ENCODE data around the gene ZNF385C.

Gene ZNF385C

GRCh38 chr17:42113293-42114069, 15.2 kb upstream of the ZNF385C start:
- ChIA-PET POLR2A (ENCODE audit: low non-redundant PET) (interaction anchor here (1.0 kb wide), 1 partner anchor 147 kb away, joined by 5 read pairs; no protein-coding TSS in a partner anchor), CTCF (interaction anchor here (0.6 to 1.3 kb wide), 5 partner anchors 48 to 93 kb away, joined by 3 to 5 read pairs (median 4); partner anchors contain the start of gene NKIRAS2)

GRCh38 chr17:42112552-42113176, 14.4 kb upstream of the ZNF385C start, which contains the start of gene DHX58:
Gene DHX58 (minus strand): TSS chr17:42112714. CDS start chr17:42111892, 822 bp downstream.
- DNase-seq (ENCODE audit: low spot score) = peak; percentile 88
- TF ChIP-seq, protein P1, sequence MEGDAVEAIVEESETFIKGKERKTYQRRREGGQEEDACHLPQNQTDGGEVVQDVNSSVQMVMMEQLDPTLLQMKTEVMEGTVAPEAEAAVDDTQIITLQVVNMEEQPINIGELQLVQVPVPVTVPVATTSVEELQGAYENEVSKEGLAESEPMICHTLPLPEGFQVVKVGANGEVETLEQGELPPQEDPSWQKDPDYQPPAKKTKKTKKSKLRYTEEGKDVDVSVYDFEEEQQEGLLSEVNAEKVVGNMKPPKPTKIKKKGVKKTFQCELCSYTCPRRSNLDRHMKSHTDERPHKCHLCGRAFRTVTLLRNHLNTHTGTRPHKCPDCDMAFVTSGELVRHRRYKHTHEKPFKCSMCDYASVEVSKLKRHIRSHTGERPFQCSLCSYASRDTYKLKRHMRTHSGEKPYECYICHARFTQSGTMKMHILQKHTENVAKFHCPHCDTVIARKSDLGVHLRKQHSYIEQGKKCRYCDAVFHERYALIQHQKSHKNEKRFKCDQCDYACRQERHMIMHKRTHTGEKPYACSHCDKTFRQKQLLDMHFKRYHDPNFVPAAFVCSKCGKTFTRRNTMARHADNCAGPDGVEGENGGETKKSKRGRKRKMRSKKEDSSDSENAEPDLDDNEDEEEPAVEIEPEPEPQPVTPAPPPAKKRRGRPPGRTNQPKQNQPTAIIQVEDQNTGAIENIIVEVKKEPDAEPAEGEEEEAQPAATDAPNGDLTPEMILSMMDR (conservative IDR thresholded peaks at IDR 0.05; ENCODE audit: low read depth) = no peak
- CTCF ChIA-PET = interaction anchor here (0.6 to 1.4 kb wide), 6 partner anchors 12 to 93 kb away, joined by 3 to 5 read pairs (median 4); partner anchors contain the start of gene NKIRAS2
- POLR2A ChIA-PET (ENCODE audit: low non-redundant PET) = interaction anchor here (0.7 to 1.2 kb wide), 2 partner anchors 48 to 136 kb away, joined by 3 to 4 read pairs; no protein-coding TSS in a partner anchor
- peak within 1 kb of the TSS; percentile 90 for H3K27ac ChIP-seq

More at GRCh38 chr17:42113293-42114069, 15.2 kb upstream of the ZNF385C start:
- TF ChIP-seq, protein P1 (conservative IDR thresholded peaks at IDR 0.05; ENCODE audit: low read depth) = no peak
- no peak for DNase-seq (ENCODE audit: low spot score)
- peak overlapping the region; percentile 90 for H3K27ac ChIP-seq

- H3K27ac ChIP-seq = peak overlapping the region; percentile 90
- CTCF ChIA-PET = interaction anchor here (0.6 to 1.4 kb wide), 6 partner anchors 11 to 213 kb away, joined by 3 to 5 read pairs (median 3); no protein-coding TSS in a partner anchor
- TF ChIP-seq, protein P1 (conservative IDR thresholded peaks at IDR 0.05; ENCODE audit: low read depth) = no peak
- peak; percentile 42 for DNase-seq (ENCODE audit: low spot score)
- POLR2A ChIA-PET (ENCODE audit: low non-redundant PET) = interaction anchor here (0.7 to 1.2 kb wide), 3 partner anchors 8 to 136 kb away, joined by 3 to 9 read pairs (median 4); no protein-coding TSS in a partner anchor
Observed at GRCh38 chr17:42111871-42112551, 13.7 kb upstream of the ZNF385C start.

GRCh38 chr17:42111265-42111636, 13.0 kb upstream of the ZNF385C start:
- DNase-seq (ENCODE audit: low spot score) = no peak
- peak overlapping the region; percentile 90 for H3K27ac ChIP-seq
- POLR2A ChIA-PET (ENCODE audit: low non-redundant PET) = interaction anchor here (0.6 to 1.2 kb wide), 2 partner anchors 9 to 97 kb away, joined by 4 to 9 read pairs; no protein-coding TSS in a partner anchor
- TF ChIP-seq, protein P1 (conservative IDR thresholded peaks at IDR 0.05; ENCODE audit: low read depth) = no peak
- CTCF ChIA-PET = interaction anchor here (0.6 to 1.4 kb wide), 5 partner anchors 10 to 214 kb away, joined by 3 to 4 read pairs (median 3); no protein-coding TSS in a partner anchor

DNA sequence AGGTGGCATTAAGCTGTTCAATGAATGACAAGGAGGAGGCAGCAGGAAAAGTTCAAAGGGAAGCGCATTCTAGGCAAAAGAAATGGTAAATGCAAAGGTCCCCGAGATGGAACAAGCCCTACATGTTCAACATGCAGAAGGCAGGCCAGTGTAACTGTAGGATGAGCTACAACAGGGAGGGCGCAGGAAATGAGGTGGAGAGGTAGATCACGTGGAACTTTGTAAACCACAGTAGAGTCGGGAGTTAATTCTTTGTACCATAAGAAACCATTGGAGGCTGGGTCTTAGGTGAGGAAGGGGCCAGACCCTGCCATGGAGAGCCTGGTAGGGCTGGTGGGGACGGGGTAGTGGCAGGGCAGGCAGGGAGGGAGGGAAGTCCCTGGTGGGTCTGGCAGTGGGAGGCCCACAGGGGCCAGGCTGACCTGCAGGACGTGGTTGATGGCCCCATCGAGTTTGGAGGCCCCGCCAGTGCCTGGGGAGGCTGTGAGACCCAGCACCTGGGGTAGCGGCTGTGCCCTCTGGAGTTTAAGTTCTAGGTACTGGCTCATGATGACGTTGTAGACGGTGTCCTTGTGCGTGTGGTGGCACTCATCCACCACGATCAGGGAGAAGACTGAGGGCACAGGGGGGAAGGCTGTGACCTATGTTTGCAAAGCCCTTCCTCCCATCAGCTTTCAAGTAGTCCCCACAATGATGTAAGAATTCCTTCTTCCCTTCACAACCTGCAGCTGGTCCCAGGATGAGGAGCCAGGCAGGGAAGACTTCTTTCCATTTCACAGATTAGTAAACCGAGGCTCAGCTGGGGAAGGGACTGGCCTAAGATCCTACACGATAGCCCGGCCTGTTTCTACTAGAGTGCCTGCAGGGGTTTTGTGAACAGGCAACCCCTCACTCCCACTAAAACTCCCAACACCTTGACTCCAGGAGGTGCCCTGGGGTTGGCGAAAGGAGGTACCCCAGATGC, 12.3 kb upstream of the ZNF385C start:
- POLR2A ChIA-PET (ENCODE audit: low non-redundant PET) = interaction anchor here (0.6 to 1.2 kb wide), 2 partner anchors 10 to 96 kb away, joined by 4 to 9 read pairs; no protein-coding TSS in a partner anchor

More for the DNA sequence above, 12.3 kb upstream of the ZNF385C start:
- DNase-seq (ENCODE audit: low spot score) = no peak
- CTCF ChIA-PET = interaction anchor here (0.5 to 1.0 kb wide), 4 partner anchors 9 to 656 kb away, joined by 3 read pairs; no protein-coding TSS in a partner anchor
- peak overlapping the region; percentile 90 for H3K27ac ChIP-seq
- TF ChIP-seq, protein P1 (conservative IDR thresholded peaks at IDR 0.05; ENCODE audit: low read depth) = no peak
